HepG2 (cell line): ENCODE data around the gene SP9. TPM values are rescaled to one million over a fixed set of nuclear protein-coding genes. Genes with fewer than 3 reads are reported as not detected.

Experiments
- ASH2L ChIP-seq: fragments of 300-600, 200-600 bp; sonication (generic); IDR thresholded peaks from 2 replicates; pipeline ENCODE4 v1.7.0; 2017; ENCODE audit warnings: low read depth, mild to moderate bottlenecking, moderate library complexity, mixed read lengths, low read length; ENCODE audit not compliant: insufficient read length
- FOXP1 ChIP-seq, 2 experiments: fragments of 450-650 bp in 1 of 2; IDR thresholded peaks; 2 replicates each; pipeline ENCODE4 v1.6.1; 2017 to 2018; ENCODE audit warnings: antibody characterized with exemption in 1 of 2
- HNF4A ChIP-seq: sonication (generic); formaldehyde crosslinking; IDR thresholded peaks from 2 replicates; pipeline ENCODE4 v1.4.0; 2020; ENCODE audit warnings: missing genetic modification reagents
- KDM4B ChIP-seq: sonication (generic); formaldehyde crosslinking; IDR thresholded peaks from 2 replicates; pipeline ENCODE4 v1.4.0; 2020; ENCODE audit warnings: missing genetic modification reagents
- MXD1 ChIP-seq: sonication (generic); formaldehyde crosslinking; IDR thresholded peaks from 2 replicates; pipeline ENCODE4 v1.4.0; 2020; ENCODE audit warnings: mild to moderate bottlenecking, missing genetic modification reagents
- PHF8 ChIP-seq: sonication (generic); formaldehyde crosslinking; IDR thresholded peaks from 2 replicates; pipeline ENCODE4 v1.5.0; 2020; ENCODE audit warnings: missing genetic modification reagents
- PREB ChIP-seq: sonication (generic); formaldehyde crosslinking; IDR thresholded peaks from 2 replicates; pipeline ENCODE4 v1.4.0; 2020; ENCODE audit warnings: missing genetic modification reagents
- SALL2 ChIP-seq: sonication (generic); formaldehyde crosslinking; IDR thresholded peaks from 2 replicates; pipeline ENCODE4 v1.8.1; 2023; ENCODE audit warnings: mild to moderate bottlenecking, missing genetic modification reagents, inconsistent platforms
- SMAD3 ChIP-seq: sonication (generic); formaldehyde crosslinking; IDR thresholded peaks from 2 replicates; pipeline ENCODE4 v1.4.0; 2020; ENCODE audit warnings: missing genetic modification reagents
- SOX13 ChIP-seq, 3 experiments: fragments of 450-650 bp in 1 of 3; sonication (generic) in 1 of 3; formaldehyde crosslinking in 1 of 3; IDR thresholded peaks in 2 of 3; conservative IDR thresholded peaks in 1 of 3; 2 replicates each; pipeline versions ENCODE4 v1.5.0 to v1.6.1; 2016 to 2020; ENCODE audit warnings: antibody characterized with exemption in 1 of 3, mild to moderate bottlenecking in 1 of 3, missing compliant biosample characterization in 1 of 3, missing genetic modification reagents in 1 of 3, moderate library complexity in 1 of 3
- TBX2 ChIP-seq: sonication (generic); formaldehyde crosslinking; IDR thresholded peaks from 2 replicates; pipeline ENCODE4 v1.5.0; 2020; ENCODE audit warnings: missing genetic modification reagents, mild to moderate bottlenecking, borderline replicate concordance
- U2AF1 ChIP-seq: fragments of 200-400 bp; formaldehyde crosslinking; optimal IDR thresholded peaks from 2 replicates; pipeline ENCODE3; 2017; ENCODE audit warnings: mild to moderate bottlenecking, low read depth, low read length
- UBTF ChIP-seq: sonication (generic); formaldehyde crosslinking; IDR thresholded peaks from 2 replicates; pipeline ENCODE4 v1.4.0; 2020; ENCODE audit warnings: mild to moderate bottlenecking, missing genetic modification reagents
- ZBTB42 ChIP-seq: sonication (generic); formaldehyde crosslinking; IDR thresholded peaks from 2 replicates; pipeline ENCODE4 v1.5.0; 2020; ENCODE audit warnings: mild to moderate bottlenecking, missing genetic modification reagents
- ZFP37 ChIP-seq: sonication (generic); formaldehyde crosslinking; IDR thresholded peaks from 2 replicates; pipeline ENCODE4 v1.4.0; 2020; ENCODE audit warnings: missing genetic modification reagents, borderline replicate concordance
- ZFP91 ChIP-seq: sonication (generic); formaldehyde crosslinking; IDR thresholded peaks from 2 replicates; pipeline ENCODE4 v1.9.0; 2022; ENCODE audit warnings: missing genetic modification reagents, mild to moderate bottlenecking, borderline replicate concordance
- ZFX ChIP-seq: sonication (generic); formaldehyde crosslinking; IDR thresholded peaks from 2 replicates; pipeline ENCODE4 v1.4.0; 2020; ENCODE audit warnings: mild to moderate bottlenecking, low read depth, missing genetic modification reagents, moderate library complexity
- ZNF20 ChIP-seq: sonication (generic); formaldehyde crosslinking; IDR thresholded peaks from 2 replicates; pipeline ENCODE4 v1.4.0; 2020; ENCODE audit warnings: mild to moderate bottlenecking, moderate library complexity, missing genetic modification reagents
- ZNF230 ChIP-seq: sonication (generic); formaldehyde crosslinking; IDR thresholded peaks from 2 replicates; pipeline ENCODE4 v1.4.0; 2020; ENCODE audit warnings: mild to moderate bottlenecking, missing genetic modification reagents
- ZNF33A ChIP-seq: sonication (generic); formaldehyde crosslinking; IDR thresholded peaks from 2 replicates; pipeline ENCODE4 v1.5.1; 2020; ENCODE audit warnings: missing genetic modification reagents, mild to moderate bottlenecking, moderate library complexity, borderline replicate concordance
- ZNF564 ChIP-seq: sonication (generic); formaldehyde crosslinking; IDR thresholded peaks from 2 replicates; pipeline ENCODE4 v1.8.1; 2023; ENCODE audit warnings: mild to moderate bottlenecking, missing genetic modification reagents
- ZNF766 ChIP-seq: sonication (generic); formaldehyde crosslinking; IDR thresholded peaks from 2 replicates; pipeline ENCODE4 v1.5.0; 2020; ENCODE audit warnings: missing genetic modification reagents, borderline replicate concordance
- ZNF839 ChIP-seq: sonication (generic); formaldehyde crosslinking; IDR thresholded peaks from 2 replicates; pipeline ENCODE4 v1.4.0; 2020; ENCODE audit warnings: missing genetic modification reagents, mild to moderate bottlenecking, borderline replicate concordance
- polyA plus RNA-seq, 8 experiments: library from polyadenylated mRNA; depleted of rRNA in 3 of 8; stranded (reverse) in 7 of 8; unstranded in 1 of 8; fragments of >200 nt; fragmentation: Illumina TruSeq in 4 of 8; extraction: Trizol in 4 of 8; gene quantifications; 2 replicates each; pipeline versions ENCODE4 v1.2.1 to v1.2.3, GENCODE V29; 2011 to 2016; ENCODE audit warnings: low read depth in 4 of 8, missing spikeins in 1 of 8, mixed read lengths in 1 of 8; ENCODE audit not compliant: insufficient read depth in 1 of 8
- total RNA-seq, 5 experiments: library from RNA; depleted of rRNA; stranded (reverse); fragments of >200 nt; fragmentation: Illumina TruSeq; extraction: Trizol; gene quantifications; 2 replicates each; pipeline ENCODE4 v1.2.3, GENCODE V29; 2016; ENCODE audit warnings: low read depth in 1 of 5

SP9 gene
- total and polyA plus RNA-seq, 2 of the 13 experiments (the other 11 are each of a cell fraction or from before 2014, with no cell fraction given), result not detected

- TF ChIP-seq ZNF564 (CRISPR knock-in tag) (0 out of 2 replicates have a peak, but pooled peaks have one; percentile 27), ZFX (CRISPR knock-in tag) (peak; percentile 75), MXD1 (CRISPR knock-in tag) (peak; percentile 71; the same call in 1 of the 2 replicates), ASH2L (no peak), HNF4A (CRISPR knock-in tag) (0 out of 2 replicates have a peak, but pooled peaks have one; percentile 7), FOXP1 (IDR thresholded peaks at IDR 0.05) (no peak), FOXP1 (CRISPR knock-in tag; IDR thresholded peaks at IDR 0.05) (no peak), ZBTB42 (CRISPR knock-in tag) (no peak), PREB (no peak), SMAD3 (CRISPR knock-in tag) (no peak), PHF8 (CRISPR knock-in tag) (peak; percentile 33; the same call in 1 of the 2 replicates), KDM4B (no peak), ZNF33A (CRISPR knock-in tag) (no peak), U2AF1 (no peak), ZNF20 (CRISPR knock-in tag) (no peak), UBTF (CRISPR knock-in tag) (peak; percentile 93), SOX13 (IDR thresholded peaks at IDR 0.05) (no peak; the same call in 1 of the 2 replicates), SOX13 (CRISPR knock-in tag; conservative IDR thresholded peaks at IDR 0.05 in 1 of 2, IDR thresholded peaks at IDR 0.05 in 1 of 2) (no peak), ZNF230 (CRISPR knock-in tag) (0 out of 2 replicates have a peak, but pooled peaks have one; percentile 41), ZFP91 (CRISPR knock-in tag) (peak; percentile 49; the same call in 1 of the 2 replicates), TBX2 (CRISPR knock-in tag) (peak; percentile 50), ZNF766 (CRISPR knock-in tag) (no peak), SALL2 (peak; percentile 60; the same call in 1 of the 2 replicates), ZNF839 (CRISPR knock-in tag) (no peak), ZFP37 (CRISPR knock-in tag) (no peak)
Observed at GRCh38 chr2:174340400-174341292, 5.9 kb downstream of the SP9 start (continued).
